GM10847 (cell line): ENCODE measurements around the gene CD96.

ENCODE experiments used
- POLR2A ChIP-seq: IDR thresholded peaks from 2 replicates; pipeline ENCODE4 v1.6.1; 2011; ENCODE audit not compliant: insufficient read length; ENCODE audit errors: extremely low read depth

CD96 gene

GRCh38 chr3:111601810-111602209, 59.8 kb downstream of the CD96 start:
- no peak for TF ChIP-seq POLR2A

GRCh38 chr3:111603679-111604078, 61.7 kb downstream of the CD96 start:
- TF ChIP-seq POLR2A, result no peak

GRCh38 chr3:111604119-111604518, 62.1 kb downstream of the CD96 start:
- no peak for TF ChIP-seq POLR2A

GRCh38 chr3:111605018-111605417, 63.0 kb downstream of the CD96 start:
- no peak for TF ChIP-seq POLR2A

GRCh38 chr3:111605493-111605892, 63.5 kb downstream of the CD96 start:
- TF ChIP-seq POLR2A, result no peak

- no peak for TF ChIP-seq POLR2A
Observed at GRCh38 chr3:111607240-111607920, 65.4 kb downstream of the CD96 start.

- no peak for TF ChIP-seq POLR2A
Observed at GRCh38 chr3:111608383-111608782, 66.4 kb downstream of the CD96 start.

- TF ChIP-seq POLR2A, result no peak
Observed at GRCh38 chr3:111609700-111610099, 67.7 kb downstream of the CD96 start.

- TF ChIP-seq POLR2A, result no peak
Observed at GRCh38 chr3:111610189-111610588, 68.2 kb downstream of the CD96 start.

GRCh38 chr3:111610612-111611054, 68.6 kb downstream of the CD96 start:
- no peak for TF ChIP-seq POLR2A

- TF ChIP-seq POLR2A, result no peak
Observed at GRCh38 chr3:111613294-111613693, 71.3 kb downstream of the CD96 start.

- no peak for TF ChIP-seq POLR2A
Observed at GRCh38 chr3:111615880-111616279, 73.9 kb downstream of the CD96 start.

GRCh38 chr3:111616417-111617105, 74.6 kb downstream of the CD96 start:
- TF ChIP-seq POLR2A, result no peak

- no peak for TF ChIP-seq POLR2A
Observed at GRCh38 chr3:111617406-111617805, 75.4 kb downstream of the CD96 start.

- TF ChIP-seq POLR2A, result no peak
Observed at GRCh38 chr3:111617912-111618601, 76.1 kb downstream of the CD96 start.

- no peak for TF ChIP-seq POLR2A
Observed at GRCh38 chr3:111618945-111619344, 76.9 kb downstream of the CD96 start.
